HG03066 (cell line): Measurements from ENCODE around the gene USP20.
"Not testable (repeated sequence)": the region's sequence is repeated elsewhere in the genome, so short reads cannot be mapped to it uniquely, and the experiment has no call there.

Source experiments
- ATAC-seq: cut with Tn5 transposase; IDR thresholded peaks from one replicate; pipeline ENCODE4 v1.9.1; 2021; ENCODE audit warnings: low read depth; ENCODE audit not compliant: unreplicated experiment

Gene USP20

GRCh38 chr9:129887334-129888292, 52.4 kb downstream of the USP20 start:
- ATAC-seq = no peak

DNA sequence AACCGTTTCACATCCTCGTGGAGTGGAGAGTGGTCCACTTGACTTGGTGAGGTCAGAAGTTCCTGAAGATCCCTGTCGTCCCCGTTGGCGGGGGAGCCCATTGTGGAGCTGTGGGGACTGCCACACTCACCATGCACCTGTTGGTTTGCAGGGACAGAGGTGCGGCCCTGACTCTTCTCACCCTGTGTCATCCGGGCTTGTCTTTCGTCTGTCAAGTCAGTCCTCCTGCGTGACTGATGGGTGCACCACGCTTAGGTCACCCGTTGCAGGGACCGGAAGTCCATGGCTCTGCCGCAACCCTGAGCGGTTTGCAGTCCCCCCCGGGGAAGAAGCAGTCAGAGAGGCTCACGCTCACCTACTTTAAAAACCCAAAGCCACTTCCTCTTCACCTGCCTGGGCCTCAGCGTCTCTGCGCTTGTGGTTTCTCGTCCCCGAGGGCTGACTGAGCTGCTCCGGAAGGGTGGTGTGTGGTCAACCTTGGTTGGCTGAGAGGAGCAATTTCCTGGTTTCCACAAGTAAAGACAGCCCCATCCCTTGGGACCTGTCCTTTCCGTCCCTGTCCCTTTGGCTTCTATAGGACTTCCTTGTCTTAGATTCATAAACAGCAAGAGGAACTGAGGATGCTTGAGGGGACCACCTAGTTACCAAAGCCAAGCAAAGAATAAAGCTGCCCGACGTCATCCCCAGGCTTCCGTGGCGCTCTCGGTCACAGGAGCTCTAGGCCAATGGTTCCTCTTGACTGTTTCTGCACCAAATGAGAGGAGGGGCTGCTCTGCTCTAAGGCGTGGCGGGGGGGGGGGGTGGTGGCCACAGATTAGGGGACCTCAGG, 53.2 kb downstream of the USP20 start:
- ATAC-seq = peak; percentile 51

DNA sequence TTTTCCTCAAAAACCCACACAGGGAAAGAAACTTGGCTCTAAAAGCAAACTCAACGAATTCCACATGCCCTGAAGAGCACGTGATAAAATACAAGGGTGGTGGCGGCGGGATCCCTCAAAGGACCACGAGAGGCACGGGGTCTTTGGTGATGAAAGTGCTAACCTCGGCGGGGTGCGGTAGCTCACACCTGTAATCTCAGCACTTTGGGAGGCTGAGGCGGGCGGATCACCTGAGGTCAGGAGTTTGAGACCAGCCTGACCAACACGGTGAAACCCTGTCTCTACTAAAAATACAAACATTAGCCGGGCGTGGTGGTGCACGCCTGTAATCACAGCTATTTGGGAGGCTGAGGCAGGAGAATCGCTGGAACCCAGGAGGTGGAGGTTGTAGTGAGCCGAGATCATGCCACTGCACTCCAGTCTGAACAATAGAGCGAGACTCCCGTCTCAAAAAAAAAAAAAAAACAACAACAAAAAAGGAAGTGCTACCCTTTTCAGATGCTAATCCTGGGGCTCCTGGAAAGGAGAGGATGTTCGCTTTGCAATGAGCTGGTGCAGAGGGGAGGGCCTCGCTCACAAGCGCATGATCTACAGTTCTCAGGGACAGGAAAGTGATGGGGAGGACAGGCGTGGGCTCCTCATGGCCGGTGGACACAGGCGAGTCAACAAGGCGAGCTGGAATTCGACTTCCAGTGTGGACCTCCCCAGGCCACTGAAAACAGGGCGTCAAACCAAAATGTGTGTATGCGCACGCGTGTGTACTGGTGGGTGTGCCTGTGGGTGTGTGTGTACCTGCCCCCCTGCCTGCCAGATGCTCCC, 54.1 kb downstream of the USP20 start:
- ATAC-seq = no peak

GRCh38 chr9:129889941-129890717, 54.9 kb downstream of the USP20 start:
- no peak for ATAC-seq

GRCh38 chr9:129890718-129891299, 55.6 kb downstream of the USP20 start:
- ATAC-seq = not testable (repeated sequence)

DNA sequence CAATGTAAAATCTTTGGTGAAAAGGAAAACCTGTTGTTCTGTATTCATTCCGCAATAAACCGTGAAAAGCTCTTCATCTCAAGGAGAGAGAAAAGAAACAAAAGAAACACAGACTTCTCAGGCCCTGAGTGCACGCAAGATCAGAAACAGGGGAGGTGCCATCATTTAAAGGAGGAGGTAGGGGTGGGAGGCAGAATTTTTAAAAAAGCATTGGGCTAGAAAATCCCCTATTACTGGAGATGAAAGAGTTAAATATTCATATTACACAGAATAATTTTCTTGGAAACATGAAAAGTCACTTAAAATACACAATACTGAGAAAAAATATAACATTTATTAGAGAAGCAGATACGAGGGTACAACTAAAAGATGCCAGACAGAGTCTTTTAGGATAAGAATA, 56.3 kb downstream of the USP20 start:
- ATAC-seq = no peak

GRCh38 chr9:129894120-129894823, 59.0 kb downstream of the USP20 start:
- ATAC-seq = no peak

GRCh38 chr9:129895376-129896268, 60.4 kb downstream of the USP20 start:
- ATAC-seq = no peak

DNA sequence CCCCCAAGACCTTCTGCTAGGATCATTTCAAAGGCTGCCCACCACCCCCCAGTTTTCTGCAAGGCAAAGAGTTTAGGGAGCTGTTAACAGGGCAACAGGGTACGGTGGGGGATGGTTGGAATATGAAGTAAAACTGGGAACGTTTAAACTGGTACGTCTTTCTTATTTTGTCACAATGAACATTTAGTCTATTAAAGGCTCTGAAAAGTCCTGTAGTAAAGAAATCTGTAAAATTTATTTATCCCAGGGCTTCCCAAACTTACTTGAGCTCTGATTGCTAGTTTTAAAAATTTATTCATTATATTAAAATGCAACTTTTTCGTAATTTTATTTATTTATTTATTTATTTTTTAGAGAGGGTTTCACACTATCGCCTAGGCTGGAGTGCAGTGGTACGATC, 62.0 kb downstream of the USP20 start:
- ATAC-seq = no peak

- ATAC-seq = no peak
These were observed 62.9 kb downstream of the USP20 start for GRCh38 chr9:129898185-129898584.

DNA sequence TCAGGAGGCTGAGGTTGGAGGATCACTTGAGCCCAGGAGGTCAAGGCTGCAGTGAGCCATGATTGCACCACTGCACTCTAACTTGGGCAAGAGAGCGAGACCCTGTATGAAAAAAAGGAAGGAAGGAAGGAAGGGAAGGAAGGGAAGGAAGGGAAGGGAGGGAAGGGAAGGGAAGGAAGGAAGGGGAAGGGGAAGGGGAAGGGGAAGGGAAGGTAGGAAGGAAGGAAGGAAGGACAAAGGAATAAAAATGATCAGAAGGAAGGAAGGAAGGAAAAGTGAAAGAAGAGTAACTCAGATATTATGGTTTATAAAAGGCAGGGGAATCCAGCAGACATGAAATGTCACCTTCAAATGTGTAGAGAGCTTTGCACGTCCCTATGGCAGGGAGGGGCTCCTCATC, 64.4 kb downstream of the USP20 start:
- no peak for ATAC-seq

DNA sequence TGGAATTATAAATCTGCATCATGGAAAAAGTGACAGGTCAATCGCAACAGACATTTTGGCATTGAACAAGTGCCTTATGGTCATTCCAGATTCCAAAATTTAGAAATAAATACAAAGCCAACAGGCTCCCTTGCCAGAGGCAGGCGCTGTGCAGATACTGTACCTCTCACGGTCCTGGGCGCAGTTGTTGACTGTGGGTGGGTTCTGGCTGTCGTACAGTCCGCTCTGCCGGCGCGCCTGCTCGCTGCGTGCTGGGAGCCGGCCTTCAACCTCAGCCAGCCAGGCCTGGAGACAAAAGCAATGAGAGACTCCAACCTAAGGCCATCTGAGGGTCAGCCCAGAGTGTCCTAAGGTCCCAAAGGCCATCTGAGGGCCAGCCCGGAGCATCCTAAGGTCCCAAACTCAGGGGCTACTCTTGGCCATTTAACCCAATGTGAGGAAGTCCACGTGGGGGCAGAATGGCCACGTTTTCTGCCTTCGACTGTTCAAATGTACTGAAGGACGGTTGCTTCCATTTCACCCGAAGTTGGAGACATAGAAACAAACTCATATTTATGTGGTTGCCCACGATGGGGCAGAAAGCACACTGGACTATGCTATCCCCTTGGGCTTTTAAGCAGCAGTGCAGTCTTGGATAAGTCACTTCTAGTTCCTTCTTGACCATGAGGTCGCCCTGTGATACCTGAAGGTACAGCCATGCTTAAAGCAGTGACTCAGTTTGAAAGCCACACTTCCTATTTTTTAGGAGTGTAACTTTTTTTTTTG, 65.2 kb downstream of the USP20 start:
- peak; percentile 85 for ATAC-seq

DNA sequence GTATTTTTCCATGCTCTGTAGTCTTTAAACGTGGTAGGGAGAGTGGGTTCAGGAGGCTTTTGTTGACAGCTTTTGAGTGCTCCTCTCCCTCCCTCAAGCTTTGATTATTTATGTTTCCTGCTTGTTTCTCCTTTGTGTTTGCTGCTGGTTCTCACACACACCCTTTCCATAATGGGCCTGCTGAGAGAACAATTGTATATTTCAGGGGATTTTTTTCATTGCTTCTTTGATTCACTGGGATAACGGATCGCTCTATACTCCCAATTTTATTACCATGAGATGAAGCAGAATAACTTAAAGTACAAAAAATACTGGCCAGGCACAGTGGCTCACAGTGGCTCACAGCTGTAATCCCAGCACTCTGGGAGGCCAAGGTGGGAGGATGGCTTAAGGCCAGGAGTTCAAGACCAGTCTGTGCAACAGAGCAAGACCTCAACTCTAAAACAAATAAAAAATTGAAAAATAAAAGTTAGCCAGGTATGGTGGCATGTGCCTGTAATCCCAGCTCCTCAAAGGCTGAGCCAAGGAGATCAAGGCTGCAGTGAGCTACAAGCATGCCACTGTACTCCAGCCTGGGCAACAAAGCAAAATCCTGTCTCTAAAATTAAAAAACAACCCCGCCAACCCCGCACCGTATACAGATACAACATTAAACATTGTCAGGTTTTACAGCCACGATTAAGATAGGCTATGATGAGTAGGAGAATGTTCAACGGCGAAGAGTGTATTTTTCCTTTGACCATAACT, 66.9 kb downstream of the USP20 start:
- ATAC-seq = no peak

- ATAC-seq = no peak
These were observed 67.5 kb downstream of the USP20 start for GRCh38 chr9:129902740-129903134.

- no peak for ATAC-seq
These were observed 69.5 kb downstream of the USP20 start for GRCh38 chr9:129904734-129905133.

DNA sequence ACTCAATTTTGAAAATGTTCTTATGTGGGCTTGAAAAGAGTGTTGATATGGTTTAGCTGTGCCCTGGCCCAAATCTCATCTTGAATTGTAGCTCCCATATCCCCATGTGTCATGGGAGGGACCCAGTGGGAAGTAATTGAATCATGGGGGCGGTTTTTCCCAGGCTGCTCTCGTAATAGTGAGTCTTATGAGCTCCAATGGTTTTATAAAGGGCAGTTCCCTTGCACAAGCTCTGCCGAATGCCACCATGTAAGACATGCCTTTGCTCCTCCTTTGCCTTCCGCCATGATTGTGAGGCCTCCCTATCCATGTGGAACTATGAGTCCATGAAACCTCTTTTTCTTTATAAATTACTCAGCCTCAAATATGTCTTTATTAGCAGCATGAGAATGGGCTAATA, 71.0 kb downstream of the USP20 start:
- no peak for ATAC-seq

DNA sequence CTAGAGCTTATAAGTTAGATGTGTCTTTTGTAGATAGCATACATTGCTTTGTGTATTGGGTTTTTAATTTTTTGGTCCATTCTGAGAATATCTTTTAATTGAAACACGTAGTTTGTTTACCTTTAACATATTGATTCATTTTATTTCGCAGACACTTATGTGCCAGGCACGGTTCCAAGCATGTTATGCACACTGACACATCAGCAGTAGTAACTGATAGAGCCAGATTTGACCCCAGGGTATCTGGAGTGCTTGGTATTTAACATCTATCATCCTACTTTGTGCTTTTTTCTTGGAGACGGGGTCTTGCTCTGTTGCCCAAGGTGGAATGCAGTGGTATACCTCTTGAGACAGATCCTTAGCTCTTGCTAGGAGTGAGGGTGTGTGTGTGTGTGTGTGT, 71.9 kb downstream of the USP20 start:
- ATAC-seq = no peak
